Smooth muscle cell (in vitro differentiated cells): ENCODE measurements around the gene B3GALT4. TPM values are rescaled to one million over a fixed set of nuclear protein-coding genes. Genes with fewer than 3 reads are reported as not detected.

ENCODE experiments used
- DNase-seq: peaks from one replicate; lab custom pipeline; 2025; ENCODE audit not compliant: unreplicated experiment; lab: John Stamatoyannopoulos, UW
- H2AFZ ChIP-seq: fragments of 200-600 bp; sonication (generic); 2 replicates; pipeline ENCODE4 v1.6.0; 2016; ENCODE audit warnings: antibody characterized with exemption, low read depth, mild to moderate bottlenecking
- H3F3A ChIP-seq: fragments of 200-600 bp; sonication (generic); 2 replicates; pipeline ENCODE4 v1.6.0; 2017; ENCODE audit warnings: antibody characterized with exemption, low read depth
- H3K27ac ChIP-seq: fragments of 200-600 bp; sonication (generic); 2 replicates; pipeline ENCODE4 v1.5.1; 2016; ENCODE audit warnings: low read depth, mild to moderate bottlenecking
- H3K27me3 ChIP-seq: fragments of 200-600 bp; sonication (generic); 2 replicates; pipeline ENCODE4 v1.6.1; 2016; ENCODE audit warnings: low read depth, mild to moderate bottlenecking
- H3K36me3 ChIP-seq: fragments of 200-600 bp; sonication (generic); 2 replicates; pipeline ENCODE4 v1.5.1; 2016; ENCODE audit warnings: low read depth
- H3K4me1 ChIP-seq: fragments of 200-600 bp; sonication (generic); 2 replicates; pipeline ENCODE4 v1.5.1; 2016; ENCODE audit warnings: low read depth
- H3K4me2 ChIP-seq: fragments of 200-600 bp; sonication (generic); 2 replicates; pipeline ENCODE4 v1.6.0; 2016; ENCODE audit warnings: mild to moderate bottlenecking
- H3K4me3 ChIP-seq: fragments of 200-600 bp; sonication (generic); 2 replicates; pipeline ENCODE4 v1.5.1; 2016; ENCODE audit warnings: mild to moderate bottlenecking
- H3K79me2 ChIP-seq: fragments of 200-600 bp; sonication (generic); 2 replicates; pipeline ENCODE4 v1.6.0; 2016; ENCODE audit warnings: low read depth, mild to moderate bottlenecking
- H3K9ac ChIP-seq: fragments of 200-600 bp; sonication (generic); 2 replicates; pipeline ENCODE4 v1.6.0; 2016; ENCODE audit warnings: low read depth
- H3K9me3 ChIP-seq: fragments of 200-600 bp; sonication (generic); replicated peaks from 2 replicates; pipeline ENCODE4 v1.5.1; 2016; ENCODE audit warnings: low read depth
- H4K20me1 ChIP-seq: fragments of 200-600 bp; sonication (generic); 2 replicates; pipeline ENCODE4 v1.6.0; 2016; ENCODE audit warnings: low read depth
- WGBS: methylation state at CpG from one replicate; pipeline ENCODE4 v1.1.7; 2016; ENCODE audit warnings: low lambda C conversion rate; 5-methylcytosine and 5-hydroxymethylcytosine counted together
- polyA plus RNA-seq: library from polyadenylated mRNA; unstranded; fragments of >200 nt; fragmentation: Nextera tagmentation; extraction: Ambion mirVana; gene quantifications from 2 replicates; pipeline ENCODE4 v1.2.1, GENCODE V29; 2016
- total RNA-seq: library from RNA; depleted of rRNA; stranded (reverse); fragments of >200 nt; gene quantifications from 2 replicates; pipeline ENCODE4 v1.2.3, GENCODE V29; 2014
- TF ChIP-seq, protein P1 (sequence below): fragments of 200-600 bp; sonication (generic); IDR thresholded peaks from 2 replicates; pipeline ENCODE4 v1.5.1; 2017; ENCODE audit warnings: borderline replicate concordance, mild to moderate bottlenecking, antibody characterized with exemption; ENCODE audit not compliant: insufficient read depth, poor library complexity, severe bottlenecking

B3GALT4 gene
- total and polyA plus RNA-seq, 2 experiments from 2014 or later = 2.9 to 6.1 TPM

GRCh38 chr6:33295621-33296369 lies 18.9 kb downstream of the B3GALT4 start:
- H3K9ac ChIP-seq = no peak overlapping the region
- no peak overlapping the region for H3K4me3 ChIP-seq
- H3K4me2 ChIP-seq = no peak overlapping the region
- H4K20me1 ChIP-seq = peaks cover 4% of the 10 kb centered on the region
- H2AFZ ChIP-seq = no peak overlapping the region
- H3K36me3 ChIP-seq = no peaks in the 10 kb centered on the region
- WGBS = 97% methylated on average over 11 of the region's 15 CpGs
- H3K27me3 ChIP-seq = no peaks in the 10 kb centered on the region
- TF ChIP-seq, protein P1, sequence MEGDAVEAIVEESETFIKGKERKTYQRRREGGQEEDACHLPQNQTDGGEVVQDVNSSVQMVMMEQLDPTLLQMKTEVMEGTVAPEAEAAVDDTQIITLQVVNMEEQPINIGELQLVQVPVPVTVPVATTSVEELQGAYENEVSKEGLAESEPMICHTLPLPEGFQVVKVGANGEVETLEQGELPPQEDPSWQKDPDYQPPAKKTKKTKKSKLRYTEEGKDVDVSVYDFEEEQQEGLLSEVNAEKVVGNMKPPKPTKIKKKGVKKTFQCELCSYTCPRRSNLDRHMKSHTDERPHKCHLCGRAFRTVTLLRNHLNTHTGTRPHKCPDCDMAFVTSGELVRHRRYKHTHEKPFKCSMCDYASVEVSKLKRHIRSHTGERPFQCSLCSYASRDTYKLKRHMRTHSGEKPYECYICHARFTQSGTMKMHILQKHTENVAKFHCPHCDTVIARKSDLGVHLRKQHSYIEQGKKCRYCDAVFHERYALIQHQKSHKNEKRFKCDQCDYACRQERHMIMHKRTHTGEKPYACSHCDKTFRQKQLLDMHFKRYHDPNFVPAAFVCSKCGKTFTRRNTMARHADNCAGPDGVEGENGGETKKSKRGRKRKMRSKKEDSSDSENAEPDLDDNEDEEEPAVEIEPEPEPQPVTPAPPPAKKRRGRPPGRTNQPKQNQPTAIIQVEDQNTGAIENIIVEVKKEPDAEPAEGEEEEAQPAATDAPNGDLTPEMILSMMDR = no peak
- peaks cover 18% of the 10 kb centered on the region for H3F3A ChIP-seq
- peaks cover 9% of the 10 kb centered on the region for H3K79me2 ChIP-seq
- H3K27ac ChIP-seq = no peak overlapping the region
- H3K4me1 ChIP-seq = peaks cover 9% of the 10 kb centered on the region
- H3K9me3 ChIP-seq = no peaks in the 10 kb centered on the region
- DNase-seq = no peak

DNA sequence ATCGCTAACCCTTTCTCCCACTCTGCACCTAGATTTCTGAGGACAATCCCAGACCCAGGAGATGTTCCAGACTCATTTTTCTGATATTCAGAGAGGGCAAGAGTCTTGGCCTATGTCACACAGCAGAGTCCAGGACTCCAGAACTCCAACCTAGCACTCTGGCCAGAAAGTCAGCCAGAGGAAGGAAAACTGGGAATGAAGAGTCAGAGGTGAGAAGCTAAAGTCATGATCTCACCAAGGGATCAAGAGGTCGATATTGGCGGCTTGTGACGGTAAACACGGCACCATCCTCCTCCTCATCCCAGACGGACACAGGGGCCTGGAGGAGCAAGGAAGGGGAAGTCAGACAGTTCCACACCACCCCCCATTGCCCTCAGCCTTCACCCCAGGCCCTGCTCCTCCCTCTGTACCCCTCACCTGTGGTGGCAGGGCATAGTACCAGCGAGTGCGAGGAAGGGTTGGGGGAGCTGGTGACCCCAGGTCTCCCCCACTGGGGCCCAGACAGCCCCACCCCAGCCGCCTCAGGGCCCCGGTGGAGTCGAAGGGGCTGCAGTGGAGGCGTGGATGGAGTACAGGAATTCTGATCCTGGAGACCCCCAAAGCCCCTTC lies 20.0 kb downstream of the B3GALT4 start:
- peak overlapping the region; percentile 95 for H3K9ac ChIP-seq
- no peak overlapping the region for H2AFZ ChIP-seq
- peaks cover 15% of the 10 kb centered on the region for H3F3A ChIP-seq
- WGBS = 70% methylated on average over 12 of the region's 12 CpGs
- no peaks in the 10 kb centered on the region for H3K36me3 ChIP-seq
- peak overlapping the region; percentile 74 for H3K4me3 ChIP-seq
- TF ChIP-seq, protein P1 = no peak
- H3K79me2 ChIP-seq = peaks cover 20% of the 10 kb centered on the region
- no peaks in the 10 kb centered on the region for H3K9me3 ChIP-seq
- H4K20me1 ChIP-seq = peaks cover 13% of the 10 kb centered on the region
- H3K4me2 ChIP-seq = peak overlapping the region; percentile 88
- DNase-seq = no peak
- peaks cover 9% of the 10 kb centered on the region for H3K4me1 ChIP-seq
- no peaks in the 10 kb centered on the region for H3K27me3 ChIP-seq
- peak overlapping the region; percentile 95 for H3K27ac ChIP-seq

GRCh38 chr6:33297406-33297955 lies 20.6 kb downstream of the B3GALT4 start:
- WGBS = 7% methylated on average over 15 of the region's 16 CpGs
- DNase-seq = no peak
- Histone ChIP-seq H4K20me1 (peaks cover 13% of the 10 kb centered on the region), H3K36me3 (no peaks in the 10 kb centered on the region), H3K27me3 (no peaks in the 10 kb centered on the region), H3K4me2 (peak overlapping the region; percentile 88), H3K27ac (peak overlapping the region; percentile 95), H3K4me3 (peak overlapping the region; percentile 74), H3K9me3 (no peaks in the 10 kb centered on the region), H3K4me1 (peaks cover 9% of the 10 kb centered on the region), H3K9ac (peak overlapping the region; percentile 95), H3F3A (peaks cover 12% of the 10 kb centered on the region), H3K79me2 (peaks cover 24% of the 10 kb centered on the region), H2AFZ (no peak overlapping the region)
- TF ChIP-seq, protein P1 = no peak
